ENCODE results near the gene KRT80.

KRT80 gene

GRCh38 chr12:52201451-52201839 lies 9.6 kb upstream of the KRT80 start:
- Histone ChIP-seq H3K27ac (ENCODE audit: low read length) (no peak overlapping the region), H3K9me3 (ENCODE audit: control insufficient read depth in 1 of 2, low read length in 2 of 2) (no peaks in the 10 kb centered on the region), H3K4me1 (ENCODE audit: control insufficient read depth in 1 of 2, insufficient read depth in 2 of 2, low read length in 2 of 2) (peaks cover 4 to 12% of the 10 kb centered on the region in 2 donors), H3K27me3 (ENCODE audit: low read depth, low read length) (no peaks in the 10 kb centered on the region), H3K36me3 (ENCODE audit: control insufficient read depth in 1 of 2, insufficient read depth in 2 of 2, low read length in 2 of 2) (no peaks in the 10 kb centered on the region), H3K4me3 (ENCODE audit: low read depth in 1 of 2, low read length in 2 of 2) (no peak overlapping the region)

- Histone ChIP-seq H3K27ac (ENCODE audit: low read length) (no peak overlapping the region), H3K27me3 (ENCODE audit: low read depth, low read length) (no peaks in the 10 kb centered on the region), H3K4me1 (ENCODE audit: control insufficient read depth in 1 of 2, insufficient read depth in 2 of 2, low read length in 2 of 2) (peaks cover 4 to 12% of the 10 kb centered on the region in 2 donors), H3K4me3 (ENCODE audit: low read depth in 1 of 2, low read length in 2 of 2) (no peak overlapping the region), H3K9me3 (ENCODE audit: control insufficient read depth in 1 of 2, low read length in 2 of 2) (no peaks in the 10 kb centered on the region), H3K36me3 (ENCODE audit: control insufficient read depth in 1 of 2, insufficient read depth in 2 of 2, low read length in 2 of 2) (no peaks in the 10 kb centered on the region)
Observed at GRCh38 chr12:52200781-52201450, 9.1 kb upstream of the KRT80 start.

GRCh38 chr12:52200086-52200780 lies 8.4 kb upstream of the KRT80 start:
- Histone ChIP-seq H3K27me3 (ENCODE audit: low read depth, low read length) (no peaks in the 10 kb centered on the region), H3K4me3 (ENCODE audit: low read depth in 1 of 2, low read length in 2 of 2) (no peak overlapping the region), H3K9me3 (ENCODE audit: control insufficient read depth in 1 of 2, low read length in 2 of 2) (no peaks in the 10 kb centered on the region), H3K36me3 (ENCODE audit: control insufficient read depth in 1 of 2, insufficient read depth in 2 of 2, low read length in 2 of 2) (no peaks in the 10 kb centered on the region), H3K27ac (ENCODE audit: low read length) (no peak overlapping the region), H3K4me1 (ENCODE audit: control insufficient read depth in 1 of 2, insufficient read depth in 2 of 2, low read length in 2 of 2) (peaks cover 4 to 12% of the 10 kb centered on the region in 2 donors)

- H3K9me3 ChIP-seq (ENCODE audit: control insufficient read depth in 1 of 2, low read length in 2 of 2), result no peaks in the 10 kb centered on the region
- no peaks in the 10 kb centered on the region for H3K27me3 ChIP-seq (ENCODE audit: low read depth, low read length)
- H3K27ac ChIP-seq (ENCODE audit: low read length), result no peak overlapping the region
- H3K4me1 ChIP-seq (ENCODE audit: control insufficient read depth in 1 of 2, insufficient read depth in 2 of 2, low read length in 2 of 2), result peaks cover 4 to 20% of the 10 kb centered on the region in 2 donors
- no peaks in the 10 kb centered on the region for H3K36me3 ChIP-seq (ENCODE audit: control insufficient read depth in 1 of 2, insufficient read depth in 2 of 2, low read length in 2 of 2)
- no peak overlapping the region for H3K4me3 ChIP-seq (ENCODE audit: low read depth in 1 of 2, low read length in 2 of 2)
Observed at GRCh38 chr12:52199294-52199919, 7.6 kb upstream of the KRT80 start.

- H3K4me3 ChIP-seq (ENCODE audit: low read depth in 1 of 2, low read length in 2 of 2), result no peak overlapping the region
- no peaks in the 10 kb centered on the region for H3K9me3 ChIP-seq (ENCODE audit: control insufficient read depth in 1 of 2, low read length in 2 of 2)
- no peaks in the 10 kb centered on the region for H3K36me3 ChIP-seq (ENCODE audit: control insufficient read depth in 1 of 2, insufficient read depth in 2 of 2, low read length in 2 of 2)
- H3K4me1 ChIP-seq (ENCODE audit: control insufficient read depth in 1 of 2, insufficient read depth in 2 of 2, low read length in 2 of 2), result peaks cover 4 to 26% of the 10 kb centered on the region in 2 donors
- H3K27me3 ChIP-seq (ENCODE audit: low read depth, low read length), result no peaks in the 10 kb centered on the region
- no peak overlapping the region for H3K27ac ChIP-seq (ENCODE audit: low read length)
Observed at GRCh38 chr12:52198454-52199215, 6.8 kb upstream of the KRT80 start.

- Histone ChIP-seq H3K4me1 (ENCODE audit: control insufficient read depth in 1 of 2, insufficient read depth in 2 of 2, low read length in 2 of 2) (peaks cover 3 to 28% of the 10 kb centered on the region in 2 donors), H3K9me3 (ENCODE audit: control insufficient read depth in 1 of 2, low read length in 2 of 2) (no peaks in the 10 kb centered on the region), H3K36me3 (ENCODE audit: control insufficient read depth in 1 of 2, insufficient read depth in 2 of 2, low read length in 2 of 2) (no peaks in the 10 kb centered on the region), H3K27ac (ENCODE audit: low read length) (no peak overlapping the region), H3K4me3 (ENCODE audit: low read depth in 1 of 2, low read length in 2 of 2) (no peak overlapping the region), H3K27me3 (ENCODE audit: low read depth, low read length) (no peaks in the 10 kb centered on the region)
Observed at GRCh38 chr12:52197371-52198231, 5.8 kb upstream of the KRT80 start.

GRCh38 chr12:52195065-52195730 lies 3.4 kb upstream of the KRT80 start:
- peaks cover 5 to 36% of the 10 kb centered on the region in 2 donors for H3K4me1 ChIP-seq (ENCODE audit: control insufficient read depth in 1 of 2, insufficient read depth in 2 of 2, low read length in 2 of 2)
- no peaks in the 10 kb centered on the region for H3K9me3 ChIP-seq (ENCODE audit: control insufficient read depth in 1 of 2, low read length in 2 of 2)
- H3K27me3 ChIP-seq (ENCODE audit: low read depth, low read length), result no peaks in the 10 kb centered on the region
- H3K4me3 ChIP-seq (ENCODE audit: low read depth in 1 of 2, low read length in 2 of 2), result no peak overlapping the region
- no peak overlapping the region for H3K27ac ChIP-seq (ENCODE audit: low read length)
- no peaks in the 10 kb centered on the region for H3K36me3 ChIP-seq (ENCODE audit: control insufficient read depth in 1 of 2, insufficient read depth in 2 of 2, low read length in 2 of 2)

- Histone ChIP-seq H3K9me3 (ENCODE audit: control insufficient read depth in 1 of 2, low read length in 2 of 2) (no peaks in the 10 kb centered on the region), H3K27ac (ENCODE audit: low read length) (no peak overlapping the region), H3K36me3 (ENCODE audit: control insufficient read depth in 1 of 2, insufficient read depth in 2 of 2, low read length in 2 of 2) (no peaks in the 10 kb centered on the region), H3K4me3 (ENCODE audit: low read depth in 1 of 2, low read length in 2 of 2) (no peak overlapping the region), H3K4me1 (ENCODE audit: control insufficient read depth in 1 of 2, insufficient read depth in 2 of 2, low read length in 2 of 2) (peaks cover 5 to 36% of the 10 kb centered on the region in 2 donors), H3K27me3 (ENCODE audit: low read depth, low read length) (no peaks in the 10 kb centered on the region)
Observed at GRCh38 chr12:52193991-52194390, 2.2 kb upstream of the KRT80 start.

GRCh38 chr12:52193532-52193931 lies 1.7 kb upstream of the KRT80 start:
- no peak overlapping the region for H3K27ac ChIP-seq (ENCODE audit: low read length)
- no peaks in the 10 kb centered on the region for H3K9me3 ChIP-seq (ENCODE audit: control insufficient read depth in 1 of 2, low read length in 2 of 2)
- H3K36me3 ChIP-seq (ENCODE audit: control insufficient read depth in 1 of 2, insufficient read depth in 2 of 2, low read length in 2 of 2), result no peaks in the 10 kb centered on the region
- peaks cover 5 to 36% of the 10 kb centered on the region in 2 donors for H3K4me1 ChIP-seq (ENCODE audit: control insufficient read depth in 1 of 2, insufficient read depth in 2 of 2, low read length in 2 of 2)
- no peaks in the 10 kb centered on the region for H3K27me3 ChIP-seq (ENCODE audit: low read depth, low read length)
- no peak overlapping the region for H3K4me3 ChIP-seq (ENCODE audit: low read depth in 1 of 2, low read length in 2 of 2)

Data from muscle layer of duodenum (tissue), 2 donors.